ENCODE data around the gene ENTPD1.
A peak's percentile ranks its signal among the peaks of the same experiment; 100 is the strongest.
"Not testable (repeated sequence)": the region's sequence is repeated elsewhere in the genome, so short reads cannot be mapped to it uniquely, and the experiment has no call there.

The ENTPD1 gene, protein sequence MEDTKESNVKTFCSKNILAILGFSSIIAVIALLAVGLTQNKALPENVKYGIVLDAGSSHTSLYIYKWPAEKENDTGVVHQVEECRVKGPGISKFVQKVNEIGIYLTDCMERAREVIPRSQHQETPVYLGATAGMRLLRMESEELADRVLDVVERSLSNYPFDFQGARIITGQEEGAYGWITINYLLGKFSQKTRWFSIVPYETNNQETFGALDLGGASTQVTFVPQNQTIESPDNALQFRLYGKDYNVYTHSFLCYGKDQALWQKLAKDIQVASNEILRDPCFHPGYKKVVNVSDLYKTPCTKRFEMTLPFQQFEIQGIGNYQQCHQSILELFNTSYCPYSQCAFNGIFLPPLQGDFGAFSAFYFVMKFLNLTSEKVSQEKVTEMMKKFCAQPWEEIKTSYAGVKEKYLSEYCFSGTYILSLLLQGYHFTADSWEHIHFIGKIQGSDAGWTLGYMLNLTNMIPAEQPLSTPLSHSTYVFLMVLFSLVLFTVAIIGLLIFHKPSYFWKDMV

GRCh38 chr10:95756041-95756761 lies at the start of gene ENTPD1:
TSS of gene ENTPD1 (plus strand) at chr10:95756163. CDS start at chr10:95756240, 77 bp downstream.
- DNase-seq (ENCODE audit: low spot score) = peak; percentile 57

DNA sequence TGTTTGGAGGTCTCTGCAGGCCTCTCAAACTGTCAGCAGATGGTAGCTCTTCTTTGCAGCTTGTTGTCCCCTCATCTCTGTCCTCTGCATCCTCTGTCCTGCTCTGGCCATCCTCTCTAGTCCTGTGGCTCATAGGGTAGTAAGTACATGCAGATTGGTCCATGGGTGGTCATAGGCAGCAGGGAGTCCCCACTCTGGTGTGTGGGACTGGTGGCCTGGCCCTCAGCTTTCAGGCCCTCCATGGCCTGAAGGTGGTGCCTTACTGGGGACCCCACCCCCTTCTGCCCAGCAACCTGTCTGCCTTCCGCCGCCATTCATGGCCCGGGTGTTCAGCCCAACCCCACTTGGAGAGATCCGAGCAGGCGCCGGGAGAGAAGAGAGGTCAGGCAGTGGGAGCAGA lies 49.4 kb upstream of the ENTPD1 start:
- DNase-seq (ENCODE audit: low spot score) = no peak

DNA sequence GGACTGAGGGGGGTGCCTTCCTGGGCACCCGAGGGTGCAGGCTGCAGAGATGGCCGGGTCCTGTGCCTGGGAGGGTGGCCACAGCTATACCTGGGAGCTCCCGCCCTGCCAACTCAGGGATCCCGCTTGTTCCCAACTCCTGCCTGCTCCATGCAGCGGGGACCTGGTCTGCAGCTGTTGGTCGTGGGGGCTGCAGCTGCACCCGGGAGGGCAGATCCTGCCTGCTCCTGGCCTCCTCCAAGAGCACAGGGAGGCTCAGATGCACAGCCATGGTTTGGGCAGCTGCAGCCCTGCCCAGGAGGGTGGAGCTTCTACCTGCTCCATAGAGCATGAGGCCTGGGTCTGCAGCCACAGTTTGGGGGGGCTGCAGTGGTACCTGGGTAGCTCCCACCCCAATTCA lies 49.0 kb upstream of the ENTPD1 start:
- DNase-seq (ENCODE audit: low spot score) = no peak

DNA sequence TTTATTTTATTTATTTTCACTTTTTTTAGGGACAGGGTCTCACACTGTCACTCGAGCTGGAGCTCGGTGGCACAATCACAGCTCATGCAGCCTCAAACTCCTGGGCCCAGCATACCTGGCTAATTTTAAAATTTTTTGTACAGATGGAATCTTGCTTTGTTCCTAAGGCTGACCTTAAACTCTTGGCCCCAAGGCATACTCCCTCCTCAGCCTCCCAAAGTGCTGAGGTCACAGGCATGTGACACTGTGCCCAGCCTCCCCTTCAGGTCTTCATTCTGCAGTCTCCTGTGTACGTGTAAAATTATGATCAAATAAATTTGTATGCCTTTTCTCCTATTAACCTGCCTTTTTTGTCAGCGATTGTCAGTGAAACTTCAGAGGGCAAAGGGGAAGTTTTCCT lies 44.5 kb upstream of the ENTPD1 start:
- no peak for DNase-seq (ENCODE audit: low spot score)

DNA sequence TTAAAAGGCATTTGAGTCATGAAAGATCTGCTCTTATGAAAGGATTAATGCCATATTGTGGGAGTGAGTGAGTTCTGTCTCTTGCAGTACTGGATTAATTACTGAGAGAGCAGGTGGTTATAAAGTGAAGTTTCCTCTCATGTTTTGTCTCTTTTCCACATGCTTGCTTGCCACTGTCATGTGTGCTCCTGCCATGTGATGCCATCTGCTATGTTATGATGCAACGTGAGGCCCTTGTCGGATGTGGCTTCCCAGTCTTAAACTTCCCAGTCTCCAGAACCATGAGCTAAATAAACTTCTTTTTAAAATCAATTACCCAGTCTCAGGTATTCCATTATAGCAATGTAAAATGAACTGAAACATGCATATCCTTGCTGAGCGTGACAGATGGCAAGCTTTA lies 39.5 kb upstream of the ENTPD1 start:
- DNase-seq (ENCODE audit: low spot score) = no peak

DNA sequence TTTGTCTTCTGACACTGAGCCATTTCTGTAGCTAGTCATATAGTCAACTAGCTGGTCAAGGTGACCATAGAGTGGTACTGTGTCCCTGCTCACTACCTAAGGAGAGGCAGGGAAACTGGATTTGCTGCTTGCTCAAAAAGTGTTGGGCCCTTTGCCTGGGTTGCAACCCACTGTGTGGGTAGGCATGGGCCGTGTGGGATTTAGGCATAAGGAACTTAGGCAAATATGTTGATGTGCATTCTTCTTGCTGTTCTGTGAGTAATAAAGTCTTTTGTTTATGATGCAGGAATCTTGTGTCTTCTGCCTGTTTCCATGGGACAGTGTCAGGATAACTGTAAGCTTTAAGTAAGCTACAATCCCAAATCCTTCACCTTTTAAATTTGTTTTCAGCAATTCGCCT lies 39.1 kb upstream of the ENTPD1 start:
- no peak for DNase-seq (ENCODE audit: low spot score)

DNA sequence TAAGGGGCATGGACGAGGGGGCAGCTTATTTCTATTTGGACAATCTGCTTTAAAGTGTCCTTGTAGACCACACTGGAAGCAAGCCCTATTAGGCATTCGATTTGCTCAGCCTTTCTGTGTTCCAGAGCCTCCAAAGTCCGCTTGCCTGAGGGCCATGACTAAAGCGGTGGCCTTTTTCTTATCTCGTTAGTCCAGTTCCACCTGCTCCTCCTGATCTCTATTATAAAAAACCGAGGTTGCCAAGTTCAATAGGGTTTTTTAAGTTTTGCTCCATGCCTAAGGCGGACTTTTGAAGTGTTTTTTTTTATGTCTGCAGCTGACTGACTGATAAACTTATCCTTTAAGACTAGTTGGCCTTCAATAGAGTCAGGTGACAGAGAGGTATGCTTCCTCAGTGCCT lies 35.2 kb upstream of the ENTPD1 start:
- not testable (repeated sequence) for DNase-seq (ENCODE audit: low spot score)

GRCh38 chr10:95722496-95722895 lies 33.5 kb upstream of the ENTPD1 start:
- DNase-seq (ENCODE audit: low spot score) = not testable (repeated sequence)

DNA sequence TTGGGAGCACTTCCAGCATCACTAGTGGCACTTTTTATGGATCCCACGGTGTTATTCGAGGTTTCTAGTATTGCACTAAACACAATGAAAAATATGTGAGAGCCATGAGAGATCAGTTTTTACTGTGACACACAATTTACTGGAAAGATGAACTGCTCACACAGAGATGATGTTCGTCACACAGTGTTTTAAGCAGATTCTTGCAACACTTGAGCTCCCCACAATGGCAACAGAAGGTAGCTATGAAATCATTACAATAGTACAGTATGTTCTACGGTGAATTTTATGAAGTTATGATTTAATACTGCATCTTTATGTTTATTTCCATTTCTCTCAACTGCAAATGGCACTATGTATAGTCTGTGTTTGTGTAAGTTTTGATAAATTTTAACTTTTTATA lies 27.4 kb upstream of the ENTPD1 start:
- DNase-seq (ENCODE audit: low spot score) = no peak

- no peak for DNase-seq (ENCODE audit: low spot score)
These were observed 26.5 kb upstream of the ENTPD1 start for GRCh38 chr10:95729323-95730055.

DNA sequence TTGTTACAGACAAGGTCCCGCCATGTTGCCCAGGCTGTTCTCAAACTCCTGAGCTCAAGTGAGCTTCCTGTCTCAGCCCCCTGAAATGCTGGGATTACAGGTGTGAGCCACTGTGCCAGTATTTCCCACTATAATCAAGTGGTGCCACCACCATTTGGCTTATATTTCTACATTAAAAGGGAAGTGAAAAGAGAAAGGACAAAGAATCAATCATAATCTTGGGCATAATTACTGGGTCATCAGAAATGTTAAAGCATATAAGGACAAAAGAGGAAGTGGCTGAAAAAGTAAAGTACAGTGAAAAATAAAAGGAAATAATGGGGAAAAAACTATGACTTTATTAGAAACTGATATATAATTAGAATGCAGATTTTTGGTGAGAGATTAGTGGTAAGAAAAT lies 25.7 kb upstream of the ENTPD1 start:
- DNase-seq (ENCODE audit: low spot score) = no peak

DNA sequence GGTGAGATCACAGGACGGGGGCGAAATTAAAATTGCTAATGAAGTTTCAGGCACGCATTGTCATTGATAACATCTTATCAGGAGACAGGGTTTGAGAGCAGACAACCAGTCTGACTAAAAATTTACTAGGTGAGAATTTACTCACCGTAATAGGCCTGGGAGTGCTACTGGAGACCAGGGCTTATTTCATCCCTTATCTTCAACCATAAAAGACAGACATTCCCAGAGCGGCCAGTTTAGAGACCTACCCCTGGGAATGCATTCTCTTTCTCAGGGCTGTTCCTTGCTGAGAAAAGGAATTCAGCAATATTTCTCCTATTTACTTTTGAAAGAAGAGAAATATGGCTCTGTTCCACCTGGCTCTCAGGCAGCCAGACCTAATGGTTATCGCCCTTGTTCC lies 23.1 kb upstream of the ENTPD1 start:
- not testable (repeated sequence) for DNase-seq (ENCODE audit: low spot score)

GRCh38 chr10:95739056-95739455 lies 16.9 kb upstream of the ENTPD1 start:
- DNase-seq (ENCODE audit: low spot score) = no peak

DNA sequence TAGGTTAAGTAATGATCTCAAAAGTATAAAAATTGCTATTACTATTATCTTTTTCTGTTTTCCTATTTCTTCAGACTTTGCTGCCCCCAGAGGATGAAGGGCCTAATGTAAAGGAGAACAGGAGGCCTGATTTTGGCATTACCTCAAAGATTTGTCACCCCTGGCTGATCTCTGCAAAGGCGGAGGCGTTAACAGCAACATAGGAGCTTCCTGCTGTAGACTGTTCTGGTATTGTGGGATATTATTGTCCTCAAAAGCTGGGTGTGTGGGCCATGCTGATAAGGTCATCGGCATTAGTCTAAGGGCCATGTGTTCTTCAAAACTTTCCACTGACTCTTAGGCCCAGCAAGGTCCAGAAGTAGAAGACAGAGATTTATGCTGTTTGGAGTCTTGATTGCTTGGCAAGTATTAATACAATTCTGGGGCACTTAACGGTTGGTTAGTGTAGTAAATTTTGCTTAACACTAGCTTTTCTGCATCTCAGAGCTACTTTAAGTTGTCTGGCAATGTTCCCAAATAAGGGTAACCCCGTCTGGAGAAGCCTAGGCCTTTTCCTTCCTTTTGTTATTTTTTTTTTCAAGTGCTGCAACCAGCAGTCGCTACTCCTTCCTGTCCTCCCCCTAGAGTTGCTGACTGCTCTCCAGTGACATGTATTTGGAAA lies 14.0 kb upstream of the ENTPD1 start:
- peak; percentile 29 for DNase-seq (ENCODE audit: low spot score)

DNA sequence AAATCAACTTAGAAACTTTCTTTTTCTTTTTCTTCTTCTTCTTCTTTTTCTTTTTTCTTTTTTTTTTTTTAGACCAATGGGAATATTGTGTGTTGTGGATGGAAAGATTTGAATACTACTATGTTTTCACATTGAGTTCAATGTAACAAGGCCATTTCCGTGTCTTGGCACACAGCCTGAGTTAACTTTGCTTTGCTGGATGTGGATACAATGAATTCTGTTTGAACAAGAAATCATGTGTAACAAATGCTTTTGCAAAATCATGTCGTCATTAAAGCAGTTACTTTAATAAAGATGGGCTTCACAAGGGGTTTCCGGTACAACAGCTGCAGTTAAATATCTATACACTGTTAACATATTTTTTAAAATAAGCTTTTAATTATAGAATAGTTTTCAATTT lies 13.5 kb upstream of the ENTPD1 start:
- no peak for DNase-seq (ENCODE audit: low spot score)

GRCh38 chr10:95742962-95743535 lies 12.9 kb upstream of the ENTPD1 start:
- no peak for DNase-seq (ENCODE audit: low spot score)

- no peak for DNase-seq (ENCODE audit: low spot score)
These were observed 10.5 kb upstream of the ENTPD1 start for GRCh38 chr10:95745501-95745900.

- no peak for DNase-seq (ENCODE audit: low spot score)
These were observed 7.6 kb upstream of the ENTPD1 start for GRCh38 chr10:95748349-95748748.

DNA sequence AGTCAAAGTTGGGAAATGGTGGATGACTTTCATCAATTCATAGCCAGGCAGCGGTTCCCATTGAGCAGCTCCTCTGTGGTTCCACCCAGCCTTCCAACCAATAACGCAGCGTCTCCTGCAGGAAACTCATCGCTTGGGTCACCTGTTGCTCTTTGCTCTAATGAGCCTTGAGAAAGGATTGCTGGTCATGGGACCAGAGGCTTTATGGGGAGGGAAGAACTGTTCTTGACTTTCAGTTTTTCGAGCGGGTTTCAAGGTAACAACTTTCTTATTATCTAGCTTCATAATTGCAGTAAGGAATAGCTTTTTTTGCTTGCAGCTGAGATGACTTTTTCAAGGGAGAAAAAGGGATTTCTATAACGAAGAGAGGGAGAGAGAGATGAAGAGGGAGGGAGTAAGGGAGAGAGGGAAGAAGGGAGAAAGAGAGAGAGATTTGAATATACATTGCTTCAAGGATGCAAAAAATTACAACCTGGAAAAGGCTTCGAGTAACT lies 405 bp upstream of the ENTPD1 start:
- DNase-seq (ENCODE audit: low spot score) = peak; percentile 29

DNA sequence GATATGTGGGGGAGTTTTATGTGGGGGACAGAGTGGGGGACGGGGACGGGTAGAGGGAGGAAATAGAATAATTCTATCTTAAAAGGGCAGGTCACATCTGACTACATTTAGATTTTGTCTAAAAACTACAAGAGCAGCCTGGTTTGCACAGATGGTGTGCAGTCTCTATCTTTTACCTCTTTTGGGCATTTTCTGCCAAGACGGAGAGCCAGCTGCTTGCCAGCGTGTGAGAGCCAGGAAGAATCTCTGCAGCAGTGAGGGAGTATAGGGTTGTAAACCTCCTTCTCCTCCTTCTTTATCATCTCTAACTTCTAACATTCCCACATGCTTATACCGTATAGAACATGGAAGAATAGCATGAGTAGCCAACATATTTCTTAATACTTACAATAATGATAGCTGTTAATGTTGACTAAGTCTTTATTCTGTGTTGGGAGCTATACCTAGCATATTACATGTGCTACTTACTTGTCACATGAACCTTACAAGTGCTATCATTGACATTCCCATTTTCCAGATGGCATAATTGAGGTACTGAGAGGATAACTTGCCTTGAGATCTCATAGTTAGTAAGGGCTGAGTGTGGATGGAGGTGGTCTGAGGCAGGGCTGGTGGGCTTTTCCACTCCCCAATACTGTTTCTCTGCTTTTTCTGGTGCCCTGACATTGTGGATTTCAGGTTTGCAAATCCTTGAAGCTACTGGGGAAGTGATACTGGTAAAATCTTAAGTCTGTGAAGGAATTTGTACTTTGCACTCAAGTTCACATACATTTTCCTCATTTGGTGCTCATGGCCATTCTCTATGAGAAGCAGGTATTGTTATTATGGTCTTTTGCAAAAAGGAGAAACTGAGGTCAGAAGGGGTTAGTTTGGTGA lies 1.1 kb downstream of the ENTPD1 start:
- DNase-seq (ENCODE audit: low spot score) = no peak

Measured in globus pallidus (tissue), 1 donor.